ENCODE results near the gene SLC5A2. TPM values are rescaled to one million over a fixed set of nuclear protein-coding genes. Genes with fewer than 3 reads are reported as not detected.

SLC5A2 gene
- total and polyA plus RNA-seq, 2 experiments from 2014 or later: 4.7 TPM; not detected in 1

DNA sequence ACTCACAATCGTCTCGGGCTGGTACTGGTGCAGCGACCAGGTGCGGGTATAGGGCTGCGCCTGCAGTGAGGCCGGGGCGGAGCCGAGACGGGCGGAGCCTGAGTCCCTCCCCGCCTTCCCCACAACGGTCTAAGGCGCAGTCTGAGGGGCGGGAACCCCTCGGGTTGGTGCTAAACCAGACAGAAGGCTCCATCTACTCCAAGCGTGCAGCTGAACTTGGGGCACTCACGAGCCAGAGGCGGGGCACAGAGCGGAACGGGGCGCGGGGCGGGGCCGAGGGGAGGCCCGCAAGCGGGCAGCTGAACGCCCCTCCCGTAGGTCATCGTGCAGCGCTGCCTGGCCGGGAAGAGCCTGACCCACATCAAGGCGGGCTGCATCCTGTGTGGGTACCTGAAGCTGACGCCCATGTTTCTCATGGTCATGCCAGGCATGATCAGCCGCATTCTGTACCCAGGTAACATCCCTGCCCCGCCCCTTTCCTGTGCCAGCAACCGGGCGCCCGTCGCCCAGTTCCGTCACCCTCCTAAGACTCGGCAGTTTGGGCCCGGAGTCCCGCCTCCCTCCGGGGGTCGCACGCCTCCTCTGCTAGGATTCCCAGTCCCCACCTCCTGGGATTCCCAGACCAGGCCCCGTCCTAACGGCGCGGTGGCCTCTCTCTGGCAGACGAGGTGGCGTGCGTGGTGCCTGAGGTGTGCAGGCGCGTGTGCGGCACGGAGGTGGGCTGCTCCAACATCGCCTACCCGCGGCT, 5.0 kb downstream of the SLC5A2 start:
- H3K4me3 ChIP-seq: peak overlapping the region; percentile 75
- in situ Hi-C loops (cut with MboI): no loop called here
- peak overlapping the region; percentile 43; the same call in 1 of the 2 replicates for H3K9ac ChIP-seq
- H3K27ac ChIP-seq: no peak overlapping the region
- H3K27me3 ChIP-seq (replicated peaks; ENCODE audit: insufficient read depth): peaks cover 8% of the 10 kb centered on the region; the same call in 1 of the 2 replicates
- no peaks in the 10 kb centered on the region for H4K20me1 ChIP-seq (ENCODE audit: insufficient read depth)
- DNase-seq: peak; percentile 53
- H3K4me2 ChIP-seq (ENCODE audit: unreplicated experiment): peak overlapping the region; percentile 90
- H3K36me3 ChIP-seq (ENCODE audit: low read depth): no peaks in the 10 kb centered on the region; the same call in 1 of the 2 replicates
- no peaks in the 10 kb centered on the region for H3K79me2 ChIP-seq (ENCODE audit: insufficient read depth)
- 2% methylated on average over 32 to 40 of the region's 60 CpGs for WGBS, 2 experiments (ENCODE audit: low coverage in 1 of 2, low lambda C conversion rate in 2 of 2, missing lambda C conversion rate in 2 of 2)
- no peak for TF ChIP-seq EZH2 (IDR thresholded peaks at IDR 0.05; ENCODE audit: insufficient read depth, poor library complexity, severe bottlenecking)
- no peak for TF ChIP-seq EZH2phosphoT487 (IDR thresholded peaks at IDR 0.05; ENCODE audit: insufficient read depth, low read depth)
- H3K9me3 ChIP-seq (ENCODE audit: low read depth): no peaks in the 10 kb centered on the region
- H3F3A ChIP-seq (ENCODE audit: insufficient read depth): no peaks in the 10 kb centered on the region
- H2AFZ ChIP-seq: peak overlapping the region; percentile 80
- H3K4me1 ChIP-seq (ENCODE audit: insufficient read depth): 0 out of 2 replicates have a peak, but pooled peaks cover 13% of the 10 kb centered on the region
- no peaks in the 10 kb centered on the region for H3K9me2 ChIP-seq (ENCODE audit: insufficient read depth)

DNA sequence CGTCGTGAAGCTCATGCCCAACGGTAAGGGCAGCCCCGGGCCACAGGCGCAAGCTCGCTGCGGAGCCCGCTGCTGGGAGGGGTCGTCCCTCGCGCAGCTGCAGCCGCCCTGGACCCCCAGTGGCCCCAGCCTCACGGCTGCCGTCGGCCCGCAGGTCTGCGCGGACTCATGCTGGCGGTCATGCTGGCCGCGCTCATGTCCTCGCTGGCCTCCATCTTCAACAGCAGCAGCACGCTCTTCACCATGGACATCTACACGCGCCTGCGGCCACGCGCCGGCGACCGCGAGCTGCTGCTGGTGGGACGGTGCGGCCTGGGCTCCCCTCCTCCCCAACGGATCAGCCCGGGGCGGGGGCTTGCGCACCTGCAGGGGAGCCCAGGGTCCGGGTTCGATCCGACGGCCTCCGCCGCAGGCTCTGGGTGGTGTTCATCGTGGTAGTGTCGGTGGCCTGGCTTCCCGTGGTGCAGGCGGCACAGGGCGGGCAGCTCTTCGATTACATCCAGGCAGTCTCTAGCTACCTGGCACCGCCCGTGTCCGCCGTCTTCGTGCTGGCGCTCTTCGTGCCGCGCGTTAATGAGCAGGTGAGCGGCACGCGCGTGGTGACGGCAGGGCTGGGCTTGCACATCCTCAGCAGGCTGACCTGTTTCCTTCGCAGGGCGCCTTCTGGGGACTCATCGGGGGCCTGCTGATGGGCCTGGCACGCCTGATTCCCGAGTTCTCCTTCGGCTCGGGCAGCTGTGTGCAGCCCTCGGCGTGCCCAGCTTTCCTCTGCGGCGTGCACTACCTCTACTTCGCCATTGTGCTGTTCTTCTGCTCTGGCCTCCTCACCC, 5.8 kb downstream of the SLC5A2 start:
- H3K9me3 ChIP-seq (ENCODE audit: low read depth): no peaks in the 10 kb centered on the region
- H3K79me2 ChIP-seq (ENCODE audit: insufficient read depth): no peaks in the 10 kb centered on the region
- no peak overlapping the region for H2AFZ ChIP-seq
- no peak for DNase-seq
- 46 to 47% methylated on average over 58 to 69 of the region's 77 CpGs for WGBS, 2 experiments (ENCODE audit: low coverage in 1 of 2, low lambda C conversion rate in 2 of 2, missing lambda C conversion rate in 2 of 2)
- no peaks in the 10 kb centered on the region for H3F3A ChIP-seq (ENCODE audit: insufficient read depth)
- TF ChIP-seq EZH2phosphoT487 (IDR thresholded peaks at IDR 0.05; ENCODE audit: insufficient read depth, low read depth) (no peak), EZH2 (IDR thresholded peaks at IDR 0.05; ENCODE audit: insufficient read depth, poor library complexity, severe bottlenecking) (no peak)
- no peak overlapping the region for H3K9ac ChIP-seq
- peak overlapping the region; percentile 75 for H3K4me3 ChIP-seq
- in situ Hi-C loops (cut with MboI): no loop called here
- H3K9me2 ChIP-seq (ENCODE audit: insufficient read depth): no peaks in the 10 kb centered on the region
- H3K27ac ChIP-seq: no peak overlapping the region
- H3K36me3 ChIP-seq (ENCODE audit: low read depth): no peaks in the 10 kb centered on the region; the same call in 1 of the 2 replicates
- H3K27me3 ChIP-seq (replicated peaks; ENCODE audit: insufficient read depth): peaks cover 8% of the 10 kb centered on the region; the same call in 1 of the 2 replicates
- H3K4me2 ChIP-seq (ENCODE audit: unreplicated experiment): peak overlapping the region; percentile 90
- no peaks in the 10 kb centered on the region for H4K20me1 ChIP-seq (ENCODE audit: insufficient read depth)
- H3K4me1 ChIP-seq (ENCODE audit: insufficient read depth): 0 out of 2 replicates have a peak, but pooled peaks cover 13% of the 10 kb centered on the region

DNA sequence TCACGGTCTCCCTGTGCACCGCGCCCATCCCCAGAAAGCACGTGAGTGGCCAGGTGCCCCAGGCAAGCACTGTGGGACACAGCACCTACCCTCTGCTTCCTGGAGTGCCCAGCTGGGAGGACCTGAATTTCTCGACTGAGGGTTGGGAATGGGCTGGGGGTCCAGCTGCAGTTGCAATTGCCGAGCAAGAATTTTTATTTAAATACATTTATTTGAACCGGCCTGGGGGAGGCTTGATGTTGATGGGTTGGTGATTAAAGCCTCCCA, 6.3 kb downstream of the SLC5A2 start:
- H3K9ac ChIP-seq: no peak overlapping the region
- no peaks in the 10 kb centered on the region for H3K9me2 ChIP-seq (ENCODE audit: insufficient read depth)
- H3K79me2 ChIP-seq (ENCODE audit: insufficient read depth): no peaks in the 10 kb centered on the region
- no peak overlapping the region for H3K4me3 ChIP-seq
- H4K20me1 ChIP-seq (ENCODE audit: insufficient read depth): no peaks in the 10 kb centered on the region
- H3K36me3 ChIP-seq (ENCODE audit: low read depth): no peaks in the 10 kb centered on the region; the same call in 1 of the 2 replicates
- H3K4me1 ChIP-seq (ENCODE audit: insufficient read depth): 0 out of 2 replicates have a peak, but pooled peaks cover 13% of the 10 kb centered on the region
- in situ Hi-C loops (cut with MboI): no loop called here
- no peak for DNase-seq
- H3K9me3 ChIP-seq (ENCODE audit: low read depth): no peaks in the 10 kb centered on the region
- no peaks in the 10 kb centered on the region for H3F3A ChIP-seq (ENCODE audit: insufficient read depth)
- no peak overlapping the region for H3K27ac ChIP-seq
- H3K4me2 ChIP-seq (ENCODE audit: unreplicated experiment): no peak overlapping the region
- 72 to 77% methylated on average over 7 of the region's 7 CpGs for WGBS, 2 experiments (ENCODE audit: low coverage in 1 of 2, low lambda C conversion rate in 2 of 2, missing lambda C conversion rate in 2 of 2)
- peaks cover 8% of the 10 kb centered on the region; the same call in 1 of the 2 replicates for H3K27me3 ChIP-seq (replicated peaks; ENCODE audit: insufficient read depth)
- no peak for TF ChIP-seq EZH2 (IDR thresholded peaks at IDR 0.05; ENCODE audit: insufficient read depth, poor library complexity, severe bottlenecking)
- TF ChIP-seq EZH2phosphoT487 (IDR thresholded peaks at IDR 0.05; ENCODE audit: insufficient read depth, low read depth): no peak
- no peak overlapping the region for H2AFZ ChIP-seq

All from GM23248 (cell line).